ENCODE measurements around the gene GET4.
A peak's percentile ranks its signal among the peaks of the same experiment; 100 is the strongest.

The GET4 gene

DNA sequence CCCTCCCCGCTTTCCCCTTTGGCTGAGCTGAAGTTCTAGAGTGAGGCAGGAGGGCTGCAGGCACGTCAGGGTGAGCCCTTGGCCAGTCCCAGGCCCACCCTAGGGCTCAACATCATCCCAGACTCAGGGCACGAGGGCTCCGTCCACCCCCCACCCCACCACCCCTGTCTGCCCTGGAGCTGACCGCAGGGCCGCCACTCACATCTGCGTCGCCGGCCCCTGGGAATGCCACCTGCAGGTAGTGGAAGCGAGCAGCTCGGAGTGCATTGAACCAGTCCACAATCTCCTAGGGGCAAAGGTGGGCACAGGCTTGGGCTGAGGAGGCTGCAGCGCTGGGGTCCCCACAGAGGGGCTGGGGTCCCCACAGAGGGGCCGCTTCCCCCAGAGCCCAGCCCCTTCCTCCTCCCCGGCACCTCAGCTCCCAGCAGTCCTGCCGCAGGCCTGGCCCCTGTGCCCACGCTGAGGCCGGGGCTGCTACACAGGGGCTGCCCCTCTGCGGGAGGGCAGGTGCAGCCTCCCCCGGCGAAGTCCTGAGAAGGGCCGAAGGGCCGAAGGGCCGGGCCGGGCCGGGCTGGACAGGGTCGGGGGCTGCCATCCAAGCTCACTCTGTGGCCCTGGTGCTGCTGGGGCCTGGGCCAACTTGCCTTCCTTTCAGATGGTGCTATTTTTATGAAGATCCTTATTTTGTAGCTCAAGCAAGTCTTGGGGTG lies 24.1 kb downstream of the GET4 start:
- ATAC-seq: no peak
- no peak for DNase-seq

DNA sequence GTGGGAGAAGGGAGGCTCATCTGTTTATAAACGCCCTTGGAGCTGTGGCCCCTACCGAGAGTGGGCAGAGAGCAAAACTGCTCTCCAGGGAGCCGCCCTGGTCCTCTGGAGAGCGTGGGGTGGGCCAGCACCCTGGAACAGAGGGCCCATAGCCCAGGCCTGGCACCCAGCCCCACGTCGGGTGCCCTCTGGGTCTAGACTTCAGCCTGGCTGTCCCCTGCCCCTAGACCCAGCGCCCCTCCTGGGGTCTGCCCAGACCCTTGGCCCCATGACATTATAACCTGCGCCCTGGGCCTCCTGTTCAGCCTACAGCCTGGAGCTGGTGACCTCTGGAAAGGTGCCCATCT lies 24.7 kb downstream of the GET4 start:
- DNase-seq (no peak), ATAC-seq (no peak)

DNA sequence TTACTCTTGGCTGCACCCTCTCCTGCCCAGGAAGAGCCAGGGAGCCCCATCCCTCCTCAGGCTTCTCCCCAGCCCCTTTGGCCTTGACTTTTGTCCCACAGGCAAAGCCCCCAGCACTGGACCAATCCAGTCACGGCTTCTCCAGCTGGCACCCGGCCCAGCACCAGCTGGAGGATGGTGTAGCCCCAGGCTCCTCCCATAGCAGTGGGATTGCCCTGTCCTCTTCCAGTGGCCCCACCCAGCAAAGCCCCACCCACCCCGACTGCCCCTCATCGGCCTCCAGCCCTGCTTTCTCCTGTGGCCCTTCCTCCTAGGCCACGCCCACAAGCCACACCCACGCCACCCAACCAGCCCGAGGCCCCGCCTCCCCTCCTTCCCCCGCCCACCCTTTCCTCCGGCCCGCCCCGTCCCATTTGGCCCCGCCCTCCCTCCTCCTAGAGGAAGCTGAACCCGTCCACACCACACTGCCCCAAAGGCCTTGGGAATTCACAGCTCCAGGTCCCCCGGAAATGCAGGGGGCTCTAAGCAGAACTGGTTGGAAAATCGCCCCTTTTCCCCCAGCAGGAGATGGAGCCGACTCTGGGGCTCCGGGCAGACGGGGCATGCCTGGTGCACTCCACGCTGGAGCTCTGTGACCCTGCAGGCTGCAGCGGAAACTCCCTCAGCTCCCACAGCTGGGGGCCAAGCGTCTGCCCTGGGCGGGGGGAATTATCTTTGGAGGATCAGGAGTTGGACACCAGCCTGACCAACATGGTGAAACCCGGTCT lies 25.2 kb downstream of the GET4 start:
- no peak for ATAC-seq
- DNase-seq: peak; percentile 76

DNA sequence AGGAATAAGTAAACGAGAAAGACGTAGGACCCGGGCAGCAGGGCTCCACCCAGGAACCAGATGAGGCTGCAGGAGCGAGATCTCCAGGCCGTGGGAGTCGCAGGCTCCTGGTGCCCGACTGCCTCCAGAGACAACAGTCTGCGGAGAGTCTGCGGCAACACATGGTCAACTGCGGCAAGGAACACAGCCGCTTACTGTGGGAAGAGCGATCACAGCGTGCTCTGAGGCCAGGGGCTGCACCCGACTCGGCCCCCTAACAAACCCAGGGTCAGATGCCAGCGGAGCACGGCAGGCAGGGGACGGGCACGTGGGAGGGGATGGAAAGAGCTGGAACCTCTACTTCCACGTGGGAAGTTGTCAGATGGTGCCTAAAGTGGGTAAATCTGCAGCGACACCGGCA lies 26.6 kb downstream of the GET4 start:
- ATAC-seq (no peak), DNase-seq (no peak)

DNA sequence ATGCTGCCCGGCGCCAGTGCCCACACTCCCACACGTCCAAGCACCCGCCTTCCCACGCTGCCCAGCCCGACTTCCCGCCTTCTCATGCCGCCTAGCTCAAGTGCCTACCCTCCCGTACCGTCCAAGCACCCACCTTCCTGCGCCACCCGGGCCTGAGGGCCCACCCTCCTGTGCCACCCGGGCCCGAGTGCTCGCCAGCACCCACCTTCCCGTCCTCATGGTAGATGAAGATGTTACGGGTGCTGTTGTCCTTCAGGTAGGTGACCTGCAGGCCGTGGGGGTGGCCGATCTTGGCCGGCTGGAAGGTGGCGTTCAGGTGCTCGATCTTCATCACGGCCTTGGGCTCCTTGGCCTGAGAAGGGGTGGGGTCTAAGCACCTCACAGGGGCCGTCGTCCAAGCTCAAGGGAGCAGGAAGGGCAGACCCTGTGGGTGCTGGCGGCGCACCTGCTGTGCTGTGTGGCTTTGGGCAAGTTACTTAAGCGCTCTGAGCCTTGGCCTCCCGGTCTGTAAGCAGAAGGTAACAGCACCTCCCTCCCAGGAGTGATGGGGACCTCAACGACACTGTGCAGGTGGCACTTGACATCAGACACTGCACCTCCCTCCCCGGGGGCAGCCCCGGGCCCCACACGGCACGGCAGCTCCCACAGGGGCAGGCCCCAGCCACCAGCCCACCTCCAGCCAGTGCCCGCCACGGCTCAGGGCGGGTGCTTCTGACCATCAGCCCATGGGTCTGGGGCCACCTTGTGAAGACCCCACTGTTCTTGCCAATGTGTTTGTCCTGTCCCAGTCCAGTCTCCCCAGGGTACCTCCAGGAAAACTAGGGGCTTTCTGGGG lies 27.8 kb downstream of the GET4 start:
- no peak for DNase-seq
- ATAC-seq: no peak

DNA sequence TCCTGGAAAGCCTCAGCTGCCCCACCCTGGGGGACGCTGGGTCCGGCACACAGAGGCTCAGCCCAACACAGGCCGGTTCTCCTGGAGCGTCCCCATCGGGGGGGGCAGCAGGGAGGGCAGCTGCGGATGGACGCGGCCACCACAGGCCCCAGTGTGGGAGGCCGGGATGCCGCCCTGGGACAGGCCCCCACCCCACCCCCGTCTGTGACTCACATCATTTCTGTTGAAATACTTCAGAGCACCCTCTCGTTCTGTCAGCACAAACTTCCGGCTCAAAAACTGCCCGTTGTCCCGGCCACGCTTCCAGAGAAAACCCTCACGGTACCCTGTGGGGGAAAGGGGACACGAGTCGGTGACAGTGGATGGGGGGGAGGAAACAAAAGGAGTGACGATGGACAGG lies 28.5 kb downstream of the GET4 start:
- DNase-seq: no peak

DNA sequence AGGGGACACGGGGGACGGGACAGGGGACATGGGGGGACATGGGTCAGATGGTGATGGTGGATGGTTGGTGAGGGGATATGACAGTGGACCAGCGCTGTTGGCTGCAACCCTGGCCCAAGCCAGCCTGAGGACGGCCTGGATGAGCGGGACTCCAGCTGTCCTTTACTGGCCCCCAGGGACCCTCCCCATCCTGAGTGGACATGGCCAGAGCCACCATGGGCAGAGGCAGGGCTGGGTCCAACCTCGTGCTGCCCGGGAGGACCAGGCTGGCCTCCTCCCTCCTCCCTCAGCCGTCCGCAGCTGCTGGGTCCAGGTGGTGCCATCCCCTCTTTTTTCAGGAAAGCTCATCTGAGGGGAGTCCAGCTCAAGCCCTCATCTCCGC lies 30.4 kb downstream of the GET4 start:
- no peak for ATAC-seq
- DNase-seq: no peak

More for the DNA sequence above, 28.5 kb downstream of the GET4 start:
- no peak for ATAC-seq

DNA sequence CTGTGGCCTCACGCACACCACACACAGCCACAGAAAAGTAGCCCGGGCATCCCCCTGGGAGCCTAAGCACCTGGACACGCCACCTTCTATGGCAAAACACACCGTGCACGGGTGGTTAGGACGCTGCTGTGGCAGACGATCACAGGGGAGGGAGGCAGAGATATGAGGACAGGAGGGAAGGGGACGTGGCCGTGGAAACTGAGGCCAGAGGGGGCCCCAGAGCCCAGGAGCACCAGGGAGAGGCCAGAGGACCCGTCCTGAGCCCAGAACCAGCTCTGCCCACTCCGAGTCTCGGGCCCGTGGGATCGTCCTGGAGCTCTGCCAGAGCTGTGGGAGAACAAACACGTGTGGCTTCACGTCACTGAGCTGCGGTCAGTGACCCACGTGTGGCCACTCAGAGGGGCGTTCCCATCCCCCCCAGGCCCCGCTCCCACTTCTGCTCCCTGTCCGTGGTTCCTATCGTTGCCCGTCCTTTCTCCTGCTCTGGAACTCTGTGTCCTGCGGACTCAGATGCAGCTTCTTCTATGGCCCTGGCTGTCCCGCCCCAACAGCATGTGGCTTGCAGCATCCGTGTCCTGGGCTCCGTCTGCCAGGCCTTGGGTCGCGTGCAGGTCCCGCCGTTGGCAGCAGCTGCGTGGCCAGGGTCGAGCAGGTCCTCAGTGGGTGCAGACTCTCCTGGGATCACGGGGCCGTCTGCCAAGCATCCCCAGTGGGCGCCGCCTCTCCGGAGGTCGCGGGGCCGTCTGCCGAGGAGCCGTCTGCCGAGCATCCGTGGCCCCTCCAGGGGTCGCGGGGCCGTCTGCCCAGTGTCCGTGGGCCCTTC lies 31.0 kb downstream of the GET4 start:
- no peak for DNase-seq
- no peak for ATAC-seq

DNA sequence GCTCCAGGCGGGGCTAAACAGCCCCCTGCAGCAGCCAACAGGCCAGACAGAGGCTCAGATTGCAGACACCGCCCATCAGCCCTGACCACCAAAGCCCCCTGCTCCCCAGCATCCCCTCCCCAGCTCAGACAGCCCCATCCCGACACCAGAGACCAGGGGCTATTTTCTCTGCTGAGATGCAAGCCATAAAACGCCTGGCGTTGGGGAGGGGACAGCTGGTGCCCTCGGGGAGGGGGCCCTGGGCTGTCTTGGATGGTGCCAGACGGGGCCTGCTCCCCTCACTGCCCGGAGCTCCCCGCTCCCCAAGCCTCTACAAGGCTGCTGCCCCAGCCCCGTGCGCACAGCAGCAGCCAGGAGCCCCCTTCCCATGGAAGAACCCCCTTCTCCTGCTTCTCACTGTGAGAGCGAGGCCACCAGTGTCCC lies 31.8 kb downstream of the GET4 start:
- ATAC-seq (no peak), DNase-seq (no peak)

DNA sequence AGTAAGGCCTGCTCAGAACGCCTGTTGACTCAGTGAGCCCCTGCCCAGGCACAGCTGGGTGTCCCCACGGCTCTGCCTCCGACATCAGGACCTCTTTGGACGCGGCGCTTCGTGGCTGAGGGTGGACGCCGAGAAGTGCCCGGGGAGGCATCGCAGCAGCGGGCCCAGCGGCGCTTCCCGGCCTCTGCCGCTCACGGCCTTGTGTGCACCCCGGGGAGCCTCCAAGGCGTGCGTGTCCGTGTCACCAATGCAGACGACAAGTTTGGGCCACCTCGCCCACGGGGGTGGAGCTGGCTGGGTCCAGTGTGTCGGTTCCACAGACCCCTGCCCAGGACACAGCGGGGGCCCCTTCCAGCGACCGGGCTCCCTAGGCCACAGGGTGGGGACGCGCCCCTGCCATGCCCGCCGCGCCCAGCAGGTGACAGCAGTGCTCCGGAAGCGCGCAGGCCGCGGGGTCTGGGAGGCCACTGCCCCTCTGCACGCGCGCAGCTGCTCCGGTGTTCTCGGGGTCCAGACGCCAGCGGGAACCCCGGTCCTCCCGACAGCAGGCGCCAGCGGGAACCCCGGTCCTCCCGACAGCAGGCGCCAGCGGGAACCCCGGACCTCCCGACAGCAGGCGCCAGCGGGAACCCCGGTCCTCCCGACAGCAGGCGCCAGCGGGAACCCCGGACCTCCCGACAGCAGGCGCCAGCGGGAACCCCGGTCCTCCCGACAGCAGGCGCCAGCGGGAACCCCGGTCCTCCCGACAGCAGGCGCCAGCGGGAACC lies 32.4 kb downstream of the GET4 start:
- ATAC-seq (peak; percentile 83), DNase-seq (peak; percentile 88)

DNA sequence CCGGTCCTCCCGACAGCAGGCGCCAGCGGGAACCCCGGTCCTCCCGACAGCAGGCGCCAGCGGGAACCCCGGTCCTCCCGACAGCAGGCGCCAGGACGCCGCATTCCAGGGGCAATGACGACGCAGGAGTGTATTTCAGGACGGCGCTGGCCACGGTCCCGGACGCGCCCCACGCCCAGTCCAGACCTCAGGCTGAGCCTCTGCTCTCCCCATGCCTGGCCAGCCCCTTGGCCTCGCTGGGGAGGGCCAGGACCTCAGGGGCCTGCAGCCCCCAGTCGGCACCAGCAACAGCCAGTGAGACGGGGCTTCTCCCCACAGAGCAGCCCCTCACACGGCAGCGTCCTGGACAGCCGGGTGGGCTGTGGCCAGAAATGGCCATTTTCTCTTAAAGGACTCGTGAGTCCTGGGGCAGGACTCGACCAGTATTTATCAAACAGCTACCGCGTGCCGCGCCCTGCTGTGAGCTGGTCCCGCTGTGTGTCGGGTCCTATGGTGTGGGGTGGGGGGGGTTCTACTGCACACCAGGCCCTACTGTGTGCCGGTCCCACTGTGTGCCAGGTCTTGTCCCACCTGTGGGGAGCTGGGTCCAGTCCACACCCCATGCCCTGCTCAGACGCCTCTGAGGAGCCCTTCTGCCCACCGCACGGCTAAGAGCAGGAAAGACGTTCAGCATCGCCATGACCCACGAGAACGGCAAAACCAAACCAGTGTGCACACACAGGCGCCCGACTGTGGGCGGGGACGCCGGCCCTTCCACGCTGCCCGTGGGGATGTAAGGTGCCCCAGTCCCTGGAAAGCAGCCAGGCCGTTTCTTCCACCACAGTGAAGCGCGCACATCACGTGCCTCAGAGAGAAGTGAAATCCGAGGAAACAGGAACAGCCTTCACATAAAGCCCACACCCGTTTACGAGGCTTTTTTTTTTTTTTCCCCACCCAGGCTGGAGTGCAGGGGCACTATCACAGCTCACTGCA lies 33.3 kb downstream of the GET4 start:
- peak; percentile 17 for ATAC-seq
- DNase-seq: peak; percentile 51

DNA sequence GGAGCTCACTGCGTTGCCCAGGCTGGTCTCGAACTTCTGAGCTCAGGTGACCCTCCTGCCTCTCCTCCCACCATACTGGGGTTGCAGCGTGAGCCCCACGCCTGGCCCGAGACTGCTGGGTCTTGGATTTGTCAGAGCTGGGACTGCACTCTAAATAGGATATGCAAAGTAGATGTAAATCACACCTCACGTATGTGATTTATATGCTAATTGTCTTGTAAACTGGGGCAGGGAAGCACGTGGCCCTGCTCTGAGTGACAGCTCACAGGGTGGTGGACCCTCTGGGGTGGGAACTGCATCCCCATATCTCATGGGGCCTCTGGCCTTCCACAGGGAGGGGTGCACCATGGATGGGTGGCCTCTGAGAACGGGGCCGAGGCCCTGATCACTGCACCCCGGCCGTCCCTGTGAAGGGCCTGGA lies 34.1 kb downstream of the GET4 start:
- peak; percentile 32 for ATAC-seq
- DNase-seq: peak; percentile 52

DNA sequence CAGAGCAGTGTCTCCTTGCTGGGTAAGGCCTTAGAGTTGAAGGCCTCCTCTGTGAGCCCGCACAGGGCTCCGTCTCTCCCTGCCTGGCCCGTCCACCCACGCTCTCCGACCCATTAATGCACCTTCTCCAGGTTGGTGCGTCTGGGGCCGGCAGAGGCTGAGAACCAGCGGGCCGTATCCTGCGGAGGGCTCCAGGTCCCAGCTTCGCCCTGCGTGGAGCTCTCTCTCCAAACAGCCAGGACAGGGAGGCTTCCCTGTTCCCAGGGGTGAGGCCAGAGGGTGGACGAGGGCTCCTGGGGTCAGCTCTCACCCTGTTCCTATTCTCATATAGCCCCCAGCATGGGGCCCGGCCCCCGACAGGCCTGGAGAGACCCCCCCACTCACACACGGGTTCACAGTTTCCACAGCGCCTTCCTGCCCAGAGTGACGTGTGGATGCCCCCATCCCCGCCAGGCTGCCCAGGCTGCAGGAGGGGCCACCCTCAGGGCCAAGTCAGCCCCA lies 34.6 kb downstream of the GET4 start:
- ATAC-seq (no peak), DNase-seq (no peak)

DNA sequence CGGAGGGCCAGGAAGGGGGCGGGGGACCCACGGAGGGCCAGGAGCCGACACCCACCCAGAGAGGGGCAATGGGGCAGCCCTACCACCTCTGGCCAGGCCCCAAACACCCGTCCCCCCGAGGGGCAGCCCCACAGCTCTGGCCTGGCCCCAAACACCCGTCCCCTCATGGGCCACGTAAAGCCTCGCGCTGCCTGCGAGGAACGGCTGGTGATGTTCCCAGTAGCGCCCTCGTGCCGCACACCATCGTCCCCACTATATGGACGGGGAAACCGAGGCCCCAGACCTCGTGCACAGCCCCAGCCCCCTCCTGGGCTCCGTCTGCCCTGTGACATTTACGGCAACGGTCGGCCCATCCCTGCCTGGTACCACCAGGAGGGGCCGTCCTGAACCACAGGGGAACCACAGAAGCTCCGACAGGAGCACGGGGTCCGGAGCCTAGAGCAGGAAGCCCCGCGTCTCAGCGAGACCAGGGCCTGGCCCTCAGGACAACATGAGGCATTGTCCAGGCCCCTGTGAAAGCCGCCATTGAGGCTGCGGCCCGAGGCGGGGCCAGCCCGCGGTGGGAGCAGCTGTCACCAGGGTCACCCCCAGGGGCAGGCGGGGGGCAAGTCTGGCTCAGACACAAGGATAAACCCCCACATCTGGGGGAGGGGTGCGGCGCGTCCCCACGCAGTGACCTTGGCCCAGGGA lies 35.6 kb downstream of the GET4 start:
- no peak for DNase-seq

DNA sequence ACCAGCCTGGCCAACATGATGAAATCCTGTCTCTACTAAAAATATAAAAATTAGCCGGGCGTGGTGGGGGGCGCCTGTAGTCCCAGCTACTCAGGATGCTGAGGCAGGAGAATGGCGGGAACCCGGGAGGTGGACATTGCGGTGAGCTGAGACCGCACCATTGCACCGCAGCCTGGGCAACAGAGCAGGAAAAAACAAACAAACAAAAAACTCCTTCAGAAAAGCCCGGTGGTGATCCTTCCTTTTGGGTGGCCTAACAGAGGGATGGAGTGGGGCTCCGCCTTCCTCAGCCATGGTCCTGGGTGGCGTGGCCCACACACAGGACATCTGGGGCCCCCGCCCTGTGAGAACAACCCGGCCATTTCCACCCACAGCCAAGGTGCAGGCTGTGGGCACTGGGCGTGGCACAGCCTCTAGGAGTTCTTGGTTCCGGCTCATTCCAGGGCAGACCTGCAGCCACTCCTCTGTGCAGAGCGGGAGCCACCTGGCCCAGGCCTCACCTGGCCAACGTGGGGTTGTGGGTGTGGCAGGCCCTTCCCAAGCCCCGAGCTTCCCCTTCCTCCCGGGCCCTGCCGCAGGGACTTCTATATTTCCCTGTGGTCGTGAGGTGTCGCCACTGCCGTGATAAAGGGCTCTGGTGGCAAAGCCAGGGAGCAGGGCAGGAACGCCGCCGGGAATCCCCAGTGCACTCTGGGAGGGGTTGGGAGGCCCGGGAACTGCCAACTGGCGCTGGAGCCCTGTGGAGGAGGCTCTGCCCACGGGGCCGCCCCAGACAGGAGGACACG lies 37.6 kb downstream of the GET4 start:
- DNase-seq: no peak
- no peak for ATAC-seq

More for the DNA sequence above, 35.6 kb downstream of the GET4 start:
- no peak for ATAC-seq

DNA sequence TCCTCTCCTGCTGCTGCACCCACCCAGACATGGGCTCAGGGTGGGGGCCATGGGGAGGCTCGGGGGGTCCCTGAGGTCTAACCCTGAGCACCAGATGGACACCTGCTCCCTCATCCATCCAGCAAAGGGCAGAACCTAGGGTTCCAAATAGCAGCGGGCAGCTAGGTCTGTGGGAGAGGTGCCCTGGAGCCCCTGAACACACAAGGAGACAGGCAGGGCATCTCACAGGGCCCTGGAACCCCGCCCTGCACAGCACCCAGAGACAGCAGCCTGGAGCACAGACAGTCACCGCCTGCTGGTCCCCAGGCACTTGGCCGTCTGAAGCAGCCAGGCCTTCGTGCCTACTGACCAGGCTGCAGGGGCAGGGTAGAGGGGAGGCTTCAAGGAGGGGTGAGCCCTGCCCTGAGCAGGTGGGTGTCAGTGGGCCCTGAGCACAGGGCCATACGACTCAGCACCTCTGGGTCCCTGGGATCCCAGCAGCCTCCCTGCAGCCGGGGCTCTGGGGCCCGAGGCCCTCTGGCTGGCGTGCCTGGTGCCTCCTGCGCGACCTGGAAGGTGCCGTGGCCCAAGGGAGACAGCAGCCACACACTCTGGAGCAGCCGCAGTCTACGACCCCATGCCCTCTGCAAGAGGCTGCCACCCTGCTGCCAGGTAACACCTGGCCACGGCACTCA lies 38.3 kb downstream of the GET4 start:
- no peak for DNase-seq
- ATAC-seq: no peak

DNA sequence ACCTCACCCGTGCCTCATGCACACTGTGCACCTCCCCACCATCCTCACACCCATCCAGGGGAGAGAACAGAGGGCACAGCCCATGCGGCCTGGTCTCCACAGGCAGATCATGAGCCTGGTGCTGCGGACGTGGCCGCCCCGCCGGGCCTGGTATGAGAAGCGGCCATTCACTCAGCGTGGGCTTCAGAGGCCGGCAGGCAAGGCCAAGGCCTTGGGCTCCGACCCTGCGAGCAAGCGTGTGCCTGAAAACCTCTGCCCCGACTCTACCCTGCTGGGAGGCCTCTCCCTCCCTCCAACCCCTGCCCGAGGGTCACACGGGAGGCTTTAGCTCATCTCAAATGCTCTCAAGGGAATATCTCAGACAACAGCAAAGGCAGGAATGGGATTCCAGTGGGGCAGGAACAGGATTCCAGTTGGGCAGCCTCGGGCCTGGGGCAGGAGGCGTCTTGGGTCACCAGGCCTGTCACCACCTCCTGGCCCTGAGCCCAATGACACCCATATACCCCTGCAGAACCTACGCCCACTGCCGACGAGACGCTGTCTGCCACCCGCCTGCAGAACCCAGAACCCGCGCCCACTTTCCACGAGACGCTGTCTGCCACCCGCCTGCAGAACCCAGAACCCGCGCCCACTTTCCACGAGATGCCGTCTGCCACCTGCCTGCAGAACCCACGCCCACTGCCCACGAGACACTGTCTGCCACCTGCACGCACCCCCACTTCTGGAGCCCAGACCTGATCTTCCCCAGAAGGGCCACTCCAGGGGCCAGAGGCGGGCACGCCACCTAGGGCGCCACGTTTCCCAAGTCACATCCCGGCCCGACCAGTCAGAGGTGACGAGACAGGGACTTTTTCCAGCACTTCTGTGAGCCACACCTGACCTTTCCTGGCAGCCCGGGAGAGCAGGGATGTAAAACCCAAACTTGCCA lies 39.2 kb downstream of the GET4 start:
- no peak for DNase-seq
- no peak for ATAC-seq
